ENCODE data around the gene KIF1B. TPM values are rescaled to one million over a fixed set of nuclear protein-coding genes. Genes with fewer than 3 reads are reported as not detected.

The KIF1B gene
- total and polyA plus RNA-seq, 9 of the 15 experiments (the other 6 are each of a cell fraction or from before 2014, with no cell fraction given), result 2.8 to 19.8 (median 11.9) TPM

DNA sequence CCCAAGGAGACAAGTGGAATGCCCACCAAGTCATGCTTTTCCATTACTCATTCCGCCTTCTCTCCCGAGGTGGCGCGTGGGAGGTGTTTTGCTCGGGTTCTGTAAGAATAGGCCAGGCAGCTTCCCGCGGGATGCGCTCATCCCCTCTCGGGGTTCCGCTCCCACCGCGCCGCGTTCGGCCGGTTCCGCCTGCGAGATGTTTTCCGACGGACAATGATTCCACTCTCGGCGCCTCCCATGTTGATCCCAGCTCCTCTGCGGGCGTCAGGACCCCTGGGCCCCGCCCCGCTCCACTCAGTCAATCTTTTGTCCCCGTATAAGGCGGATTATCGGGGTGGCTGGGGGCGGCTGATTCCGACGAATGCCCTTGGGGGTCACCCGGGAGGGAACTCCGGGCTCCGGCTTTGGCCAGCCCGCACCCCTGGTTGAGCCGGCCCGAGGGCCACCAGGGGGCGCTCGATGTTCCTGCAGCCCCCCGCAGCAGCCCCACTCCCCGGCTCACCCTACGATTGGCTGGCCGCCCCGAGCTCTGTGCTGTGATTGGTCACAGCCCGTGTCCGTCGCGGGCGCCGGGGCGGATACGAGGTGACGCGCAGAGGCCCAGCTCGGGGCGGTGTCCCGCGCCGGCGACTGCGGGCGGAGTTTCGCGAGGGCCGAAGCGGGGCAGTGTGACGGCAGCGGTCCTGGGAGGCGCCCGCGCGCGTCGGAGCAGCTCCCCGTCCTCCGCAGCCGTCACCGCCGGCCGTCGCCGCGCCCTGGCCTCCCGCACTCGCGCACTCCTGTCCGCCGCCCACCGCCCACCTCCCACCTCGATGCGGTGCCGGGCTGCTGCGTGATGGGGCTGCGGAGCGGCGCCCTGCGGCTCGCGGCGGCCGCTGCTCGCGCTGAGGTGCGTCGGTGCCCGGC, at the start of gene KIF1B (continued):
- TF ChIP-seq, protein P1, sequence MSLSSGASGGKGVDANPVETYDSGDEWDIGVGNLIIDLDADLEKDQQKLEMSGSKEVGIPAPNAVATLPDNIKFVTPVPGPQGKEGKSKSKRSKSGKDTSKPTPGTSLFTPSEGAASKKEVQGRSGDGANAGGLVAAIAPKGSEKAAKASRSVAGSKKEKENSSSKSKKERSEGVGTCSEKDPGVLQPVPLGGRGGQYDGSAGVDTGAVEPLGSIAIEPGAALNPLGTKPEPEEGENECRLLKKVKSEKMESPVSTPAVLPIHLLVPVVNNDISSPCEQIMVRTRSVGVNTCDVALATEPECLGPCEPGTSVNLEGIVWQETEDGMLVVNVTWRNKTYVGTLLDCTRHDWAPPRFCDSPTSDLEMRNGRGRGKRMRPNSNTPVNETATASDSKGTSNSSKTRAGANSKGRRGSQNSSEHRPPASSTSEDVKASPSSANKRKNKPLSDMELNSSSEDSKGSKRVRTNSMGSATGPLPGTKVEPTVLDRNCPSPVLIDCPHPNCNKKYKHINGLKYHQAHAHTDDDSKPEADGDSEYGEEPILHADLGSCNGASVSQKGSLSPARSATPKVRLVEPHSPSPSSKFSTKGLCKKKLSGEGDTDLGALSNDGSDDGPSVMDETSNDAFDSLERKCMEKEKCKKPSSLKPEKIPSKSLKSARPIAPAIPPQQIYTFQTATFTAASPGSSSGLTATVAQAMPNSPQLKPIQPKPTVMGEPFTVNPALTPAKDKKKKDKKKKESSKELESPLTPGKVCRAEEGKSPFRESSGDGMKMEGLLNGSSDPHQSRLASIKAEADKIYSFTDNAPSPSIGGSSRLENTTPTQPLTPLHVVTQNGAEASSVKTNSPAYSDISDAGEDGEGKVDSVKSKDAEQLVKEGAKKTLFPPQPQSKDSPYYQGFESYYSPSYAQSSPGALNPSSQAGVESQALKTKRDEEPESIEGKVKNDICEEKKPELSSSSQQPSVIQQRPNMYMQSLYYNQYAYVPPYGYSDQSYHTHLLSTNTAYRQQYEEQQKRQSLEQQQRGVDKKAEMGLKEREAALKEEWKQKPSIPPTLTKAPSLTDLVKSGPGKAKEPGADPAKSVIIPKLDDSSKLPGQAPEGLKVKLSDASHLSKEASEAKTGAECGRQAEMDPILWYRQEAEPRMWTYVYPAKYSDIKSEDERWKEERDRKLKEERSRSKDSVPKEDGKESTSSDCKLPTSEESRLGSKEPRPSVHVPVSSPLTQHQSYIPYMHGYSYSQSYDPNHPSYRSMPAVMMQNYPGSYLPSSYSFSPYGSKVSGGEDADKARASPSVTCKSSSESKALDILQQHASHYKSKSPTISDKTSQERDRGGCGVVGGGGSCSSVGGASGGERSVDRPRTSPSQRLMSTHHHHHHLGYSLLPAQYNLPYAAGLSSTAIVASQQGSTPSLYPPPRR (CRISPR knock-in tag; IDR thresholded peaks at IDR 0.05; ENCODE audit: borderline replicate concordance), result peak; percentile 89; the same call in 1 of the 2 replicates
- no peak for TF ChIP-seq POLR2H (tag; IDR thresholded peaks at IDR 0.05; ENCODE audit: low read depth)
- no peak for TF ChIP-seq ADNP (tag; IDR thresholded peaks at IDR 0.05)
- no peak for TF ChIP-seq FOXP1 (CRISPR knock-in tag; IDR thresholded peaks at IDR 0.05)
- no peak for TF ChIP-seq ZKSCAN8 (CRISPR knock-in tag; IDR thresholded peaks at IDR 0.05)
- no peak for TF ChIP-seq ZNF274 (IDR thresholded peaks at IDR 0.05; ENCODE audit: borderline replicate concordance, low read depth, low read length)
- TF ChIP-seq, protein P2, sequence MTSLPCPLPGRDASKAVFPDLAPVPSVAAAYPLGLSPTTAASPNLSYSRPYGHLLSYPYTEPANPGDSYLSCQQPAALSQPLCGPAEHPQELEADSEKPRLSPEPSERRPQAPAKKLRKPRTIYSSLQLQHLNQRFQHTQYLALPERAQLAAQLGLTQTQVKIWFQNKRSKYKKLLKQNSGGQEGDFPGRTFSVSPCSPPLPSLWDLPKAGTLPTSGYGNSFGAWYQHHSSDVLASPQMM (CRISPR knock-in tag; IDR thresholded peaks at IDR 0.05), result no peak
- no peak for TF ChIP-seq MCM7 (IDR thresholded peaks at IDR 0.05)
- TF ChIP-seq CBX1 (IDR thresholded peaks at IDR 0.05; ENCODE audit: low read depth), result peak; percentile 72; the same call in 1 of the 2 replicates
- TF ChIP-seq, protein P3, sequence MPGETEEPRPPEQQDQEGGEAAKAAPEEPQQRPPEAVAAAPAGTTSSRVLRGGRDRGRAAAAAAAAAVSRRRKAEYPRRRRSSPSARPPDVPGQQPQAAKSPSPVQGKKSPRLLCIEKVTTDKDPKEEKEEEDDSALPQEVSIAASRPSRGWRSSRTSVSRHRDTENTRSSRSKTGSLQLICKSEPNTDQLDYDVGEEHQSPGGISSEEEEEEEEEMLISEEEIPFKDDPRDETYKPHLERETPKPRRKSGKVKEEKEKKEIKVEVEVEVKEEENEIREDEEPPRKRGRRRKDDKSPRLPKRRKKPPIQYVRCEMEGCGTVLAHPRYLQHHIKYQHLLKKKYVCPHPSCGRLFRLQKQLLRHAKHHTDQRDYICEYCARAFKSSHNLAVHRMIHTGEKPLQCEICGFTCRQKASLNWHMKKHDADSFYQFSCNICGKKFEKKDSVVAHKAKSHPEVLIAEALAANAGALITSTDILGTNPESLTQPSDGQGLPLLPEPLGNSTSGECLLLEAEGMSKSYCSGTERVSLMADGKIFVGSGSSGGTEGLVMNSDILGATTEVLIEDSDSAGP (CRISPR knock-in tag; IDR thresholded peaks at IDR 0.05), result no peak
- TF ChIP-seq, protein P4, sequence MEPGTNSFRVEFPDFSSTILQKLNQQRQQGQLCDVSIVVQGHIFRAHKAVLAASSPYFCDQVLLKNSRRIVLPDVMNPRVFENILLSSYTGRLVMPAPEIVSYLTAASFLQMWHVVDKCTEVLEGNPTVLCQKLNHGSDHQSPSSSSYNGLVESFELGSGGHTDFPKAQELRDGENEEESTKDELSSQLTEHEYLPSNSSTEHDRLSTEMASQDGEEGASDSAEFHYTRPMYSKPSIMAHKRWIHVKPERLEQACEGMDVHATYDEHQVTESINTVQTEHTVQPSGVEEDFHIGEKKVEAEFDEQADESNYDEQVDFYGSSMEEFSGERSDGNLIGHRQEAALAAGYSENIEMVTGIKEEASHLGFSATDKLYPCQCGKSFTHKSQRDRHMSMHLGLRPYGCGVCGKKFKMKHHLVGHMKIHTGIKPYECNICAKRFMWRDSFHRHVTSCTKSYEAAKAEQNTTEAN (CRISPR knock-in tag; IDR thresholded peaks at IDR 0.05), result no peak
- TF ChIP-seq, protein P5, sequence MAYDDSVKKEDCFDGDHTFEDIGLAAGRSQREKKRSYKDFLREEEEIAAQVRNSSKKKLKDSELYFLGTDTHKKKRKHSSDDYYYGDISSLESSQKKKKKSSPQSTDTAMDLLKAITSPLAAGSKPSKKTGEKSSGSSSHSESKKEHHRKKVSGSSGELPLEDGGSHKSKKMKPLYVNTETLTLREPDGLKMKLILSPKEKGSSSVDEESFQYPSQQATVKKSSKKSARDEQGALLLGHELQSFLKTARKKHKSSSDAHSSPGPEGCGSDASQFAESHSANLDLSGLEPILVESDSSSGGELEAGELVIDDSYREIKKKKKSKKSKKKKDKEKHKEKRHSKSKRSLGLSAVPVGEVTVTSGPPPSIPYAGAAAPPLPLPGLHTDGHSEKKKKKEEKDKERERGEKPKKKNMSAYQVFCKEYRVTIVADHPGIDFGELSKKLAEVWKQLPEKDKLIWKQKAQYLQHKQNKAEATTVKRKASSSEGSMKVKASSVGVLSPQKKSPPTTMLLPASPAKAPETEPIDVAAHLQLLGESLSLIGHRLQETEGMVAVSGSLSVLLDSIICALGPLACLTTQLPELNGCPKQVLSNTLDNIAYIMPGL (CRISPR knock-in tag; IDR thresholded peaks at IDR 0.05), result peak; percentile 90
- TF ChIP-seq TGIF2 (CRISPR knock-in tag; IDR thresholded peaks at IDR 0.05), result no peak
- TF ChIP-seq HMG20A (CRISPR knock-in tag; conservative IDR thresholded peaks at IDR 0.05), result no peak
- TF ChIP-seq ZNF778 (CRISPR knock-in tag; IDR thresholded peaks at IDR 0.05), result no peak
- TF ChIP-seq ZBTB7A (IDR thresholded peaks at IDR 0.05; ENCODE audit: borderline replicate concordance, control insufficient read depth, low read depth, low read length), result peak; percentile 99
